GM12864 (cell line): ENCODE results near the gene ACSM3.
A peak's percentile ranks its signal among the peaks of the same experiment; 100 is the strongest.

Experiments
- DNase-seq: peaks from one replicate; pipeline ENCODE4 v3.0.0-alpha.2; 2011; ENCODE audit warnings: low read depth
- H3K4me3 ChIP-seq: 2 replicates; pipeline ENCODE4 v1.5.1; 2011; ENCODE audit warnings: mild to moderate bottlenecking, low read depth, low read length, control low read depth
- CTCF ChIP-seq: IDR thresholded peaks from 2 replicates; pipeline ENCODE4 v1.5.1; 2011; ENCODE audit warnings: low read depth, mild to moderate bottlenecking, moderate library complexity, low read length, control low read depth, inconsistent platforms; ENCODE audit errors: missing control alignments

The ACSM3 gene

GRCh38 chr16:20789130-20789529 lies 25.3 kb downstream of the ACSM3 start:
- TF ChIP-seq CTCF: no peak
- DNase-seq: no peak
- no peak overlapping the region for H3K4me3 ChIP-seq

- no peak for TF ChIP-seq CTCF
- no peak overlapping the region for H3K4me3 ChIP-seq
- DNase-seq: no peak
These were observed 28.3 kb downstream of the ACSM3 start for GRCh38 chr16:20791923-20792612.

- TF ChIP-seq CTCF: no peak
- H3K4me3 ChIP-seq: no peak overlapping the region
- DNase-seq: no peak
These were observed 34.5 kb downstream of the ACSM3 start for GRCh38 chr16:20798364-20798763.

- no peak overlapping the region for H3K4me3 ChIP-seq
- no peak for DNase-seq
- TF ChIP-seq CTCF: peak; percentile 15
These were observed 35.8 kb downstream of the ACSM3 start for GRCh38 chr16:20799599-20799998.

GRCh38 chr16:20801278-20801677 lies 37.5 kb downstream of the ACSM3 start:
- no peak for TF ChIP-seq CTCF
- H3K4me3 ChIP-seq: no peak overlapping the region
- no peak for DNase-seq

GRCh38 chr16:20803192-20803560 lies 39.4 kb downstream of the ACSM3 start:
- TF ChIP-seq CTCF: no peak
- no peak for DNase-seq
- no peak overlapping the region for H3K4me3 ChIP-seq

- no peak for DNase-seq
- no peak for TF ChIP-seq CTCF
- H3K4me3 ChIP-seq: no peak overlapping the region
These were observed 39.9 kb downstream of the ACSM3 start for GRCh38 chr16:20803561-20804214.

- peak; percentile 10 for DNase-seq
- H3K4me3 ChIP-seq: peak overlapping the region; percentile 95
These were observed 41.9 kb downstream of the ACSM3 start for GRCh38 chr16:20805684-20806167.
